ENCODE results near the gene ANKZF1.

DNA sequence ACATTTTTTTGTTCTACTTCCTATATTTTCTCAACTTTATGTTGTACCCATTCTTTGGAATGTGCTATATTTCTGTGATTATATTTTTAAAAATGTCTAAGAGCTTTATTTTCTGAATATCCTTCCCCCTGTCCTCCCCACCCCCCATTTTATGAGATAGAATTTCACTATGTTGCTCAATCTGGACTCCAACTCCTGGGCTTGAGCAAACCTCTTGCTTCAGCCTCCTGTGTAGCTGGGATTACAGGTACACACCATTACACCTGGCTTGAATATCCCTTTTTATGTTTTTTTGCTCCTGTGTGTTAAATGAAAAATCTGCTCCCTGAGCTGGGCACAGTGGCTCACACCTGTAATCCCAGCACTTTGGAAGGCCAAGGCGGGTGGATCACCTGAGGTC lies 32.2 kb upstream of the ANKZF1 start:
- TF ChIP-seq, protein P1, sequence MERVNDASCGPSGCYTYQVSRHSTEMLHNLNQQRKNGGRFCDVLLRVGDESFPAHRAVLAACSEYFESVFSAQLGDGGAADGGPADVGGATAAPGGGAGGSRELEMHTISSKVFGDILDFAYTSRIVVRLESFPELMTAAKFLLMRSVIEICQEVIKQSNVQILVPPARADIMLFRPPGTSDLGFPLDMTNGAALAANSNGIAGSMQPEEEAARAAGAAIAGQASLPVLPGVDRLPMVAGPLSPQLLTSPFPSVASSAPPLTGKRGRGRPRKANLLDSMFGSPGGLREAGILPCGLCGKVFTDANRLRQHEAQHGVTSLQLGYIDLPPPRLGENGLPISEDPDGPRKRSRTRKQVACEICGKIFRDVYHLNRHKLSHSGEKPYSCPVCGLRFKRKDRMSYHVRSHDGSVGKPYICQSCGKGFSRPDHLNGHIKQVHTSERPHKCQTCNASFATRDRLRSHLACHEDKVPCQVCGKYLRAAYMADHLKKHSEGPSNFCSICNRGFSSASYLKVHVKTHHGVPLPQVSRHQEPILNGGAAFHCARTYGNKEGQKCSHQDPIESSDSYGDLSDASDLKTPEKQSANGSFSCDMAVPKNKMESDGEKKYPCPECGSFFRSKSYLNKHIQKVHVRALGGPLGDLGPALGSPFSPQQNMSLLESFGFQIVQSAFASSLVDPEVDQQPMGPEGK (CRISPR knock-in tag; IDR thresholded peaks at IDR 0.05; ENCODE audit: borderline replicate concordance): no peak
- TF ChIP-seq, protein P2, sequence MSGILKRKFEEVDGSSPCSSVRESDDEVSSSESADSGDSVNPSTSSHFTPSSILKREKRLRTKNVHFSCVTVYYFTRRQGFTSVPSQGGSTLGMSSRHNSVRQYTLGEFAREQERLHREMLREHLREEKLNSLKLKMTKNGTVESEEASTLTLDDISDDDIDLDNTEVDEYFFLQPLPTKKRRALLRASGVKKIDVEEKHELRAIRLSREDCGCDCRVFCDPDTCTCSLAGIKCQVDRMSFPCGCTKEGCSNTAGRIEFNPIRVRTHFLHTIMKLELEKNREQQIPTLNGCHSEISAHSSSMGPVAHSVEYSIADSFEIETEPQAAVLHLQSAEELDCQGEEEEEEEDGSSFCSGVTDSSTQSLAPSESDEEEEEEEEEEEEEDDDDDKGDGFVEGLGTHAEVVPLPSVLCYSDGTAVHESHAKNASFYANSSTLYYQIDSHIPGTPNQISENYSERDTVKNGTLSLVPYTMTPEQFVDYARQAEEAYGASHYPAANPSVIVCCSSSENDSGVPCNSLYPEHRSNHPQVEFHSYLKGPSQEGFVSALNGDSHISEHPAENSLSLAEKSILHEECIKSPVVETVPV (CRISPR knock-in tag; IDR thresholded peaks at IDR 0.05): no peak
- no peak for TF ChIP-seq ZNF8 (CRISPR knock-in tag; IDR thresholded peaks at IDR 0.05)
- no peak for TF ChIP-seq BACH2 (CRISPR knock-in tag; IDR thresholded peaks at IDR 0.05; ENCODE audit: borderline replicate concordance)
- no peak for TF ChIP-seq ZC3H10 (CRISPR knock-in tag; IDR thresholded peaks at IDR 0.05)
- TF ChIP-seq, protein P3, sequence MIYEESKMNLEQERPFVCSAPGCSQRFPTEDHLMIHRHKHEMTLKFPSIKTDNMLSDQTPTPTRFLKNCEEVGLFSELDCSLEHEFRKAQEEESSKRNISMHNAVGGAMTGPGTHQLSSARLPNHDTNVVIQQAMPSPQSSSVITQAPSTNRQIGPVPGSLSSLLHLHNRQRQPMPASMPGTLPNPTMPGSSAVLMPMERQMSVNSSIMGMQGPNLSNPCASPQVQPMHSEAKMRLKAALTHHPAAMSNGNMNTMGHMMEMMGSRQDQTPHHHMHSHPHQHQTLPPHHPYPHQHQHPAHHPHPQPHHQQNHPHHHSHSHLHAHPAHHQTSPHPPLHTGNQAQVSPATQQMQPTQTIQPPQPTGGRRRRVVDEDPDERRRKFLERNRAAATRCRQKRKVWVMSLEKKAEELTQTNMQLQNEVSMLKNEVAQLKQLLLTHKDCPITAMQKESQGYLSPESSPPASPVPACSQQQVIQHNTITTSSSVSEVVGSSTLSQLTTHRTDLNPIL (CRISPR knock-in tag; IDR thresholded peaks at IDR 0.05; ENCODE audit: low read depth): no peak
- no peak for TF ChIP-seq ZNF565 (CRISPR knock-in tag; conservative IDR thresholded peaks at IDR 0.05; ENCODE audit: low read depth)
- no peak for TF ChIP-seq RARB (CRISPR knock-in tag; IDR thresholded peaks at IDR 0.05)
- TF ChIP-seq PPARA (CRISPR knock-in tag; IDR thresholded peaks at IDR 0.05; ENCODE audit: borderline replicate concordance): no peak
- TF ChIP-seq OSR1 (CRISPR knock-in tag; IDR thresholded peaks at IDR 0.05): no peak

Data from SK-N-SH treated with all-trans-retinoic acid at 6 μM for 48 hours (cell line).